DMS 273 treated with DMSO at 0.1 percent for 48 hours (cell line): ENCODE results near the gene LSM5.

ENCODE experiments used
- DNase-seq: peaks from one replicate; lab custom pipeline; 2025; lab: John Stamatoyannopoulos, UW

Gene LSM5

DNA sequence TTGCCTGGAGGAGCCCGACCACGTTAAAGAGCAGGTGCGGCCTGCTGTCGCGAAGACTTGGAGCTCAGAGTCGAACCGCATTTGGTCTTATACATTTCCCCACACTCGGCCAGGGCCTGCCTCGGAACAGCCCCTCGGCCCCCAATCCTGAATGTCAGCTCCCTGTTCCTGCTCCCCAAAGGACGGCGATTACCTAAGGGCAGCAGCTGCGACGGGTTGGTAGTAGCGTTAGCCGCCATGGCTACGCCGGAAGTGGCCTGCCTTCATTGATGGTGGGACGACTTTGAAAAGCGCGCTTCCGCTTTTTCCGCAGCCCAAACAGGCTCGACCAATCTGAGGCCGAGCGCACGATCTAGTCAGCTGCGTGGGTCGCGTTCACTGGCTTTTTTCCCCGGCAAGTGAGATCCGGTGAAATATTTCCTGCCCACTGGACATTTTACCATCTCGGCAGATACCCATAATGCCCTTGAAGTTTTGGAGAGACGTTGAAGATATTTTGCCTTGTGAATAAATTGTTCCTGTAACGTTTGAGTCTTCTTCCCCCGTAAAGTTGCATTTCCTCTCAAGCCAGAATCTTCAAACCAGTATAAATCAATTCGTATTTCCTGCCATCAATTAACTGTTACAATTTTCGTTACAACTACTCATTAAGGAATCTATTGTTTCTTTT lies at the start of gene LSM5:
Gene LSM5 (minus strand): TSS at position 254 of the 670 bp plus-strand sequence. CDS start 15 bp downstream, at position 239.
- DNase-seq: peak; percentile 92

DNA sequence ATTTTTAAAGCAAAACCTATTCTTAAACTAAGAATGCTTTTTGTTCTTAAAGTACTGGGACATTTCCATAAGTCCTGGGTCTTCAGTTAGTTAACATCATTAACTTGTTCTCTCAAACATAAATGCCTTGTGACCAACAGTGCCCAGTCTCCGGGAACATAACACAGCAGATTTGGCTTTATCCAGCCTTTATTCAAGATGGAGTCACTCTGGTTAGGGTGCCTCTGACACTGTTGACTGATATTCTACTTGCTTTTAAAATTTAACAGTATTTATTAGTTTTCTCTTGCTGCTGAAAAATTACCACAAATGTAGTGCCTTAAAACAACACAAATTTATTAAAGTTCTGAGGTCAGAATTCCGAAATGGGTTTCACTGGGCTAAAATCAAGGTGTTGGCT lies 49.2 kb upstream of the LSM5 start:
- no peak for DNase-seq

DNA sequence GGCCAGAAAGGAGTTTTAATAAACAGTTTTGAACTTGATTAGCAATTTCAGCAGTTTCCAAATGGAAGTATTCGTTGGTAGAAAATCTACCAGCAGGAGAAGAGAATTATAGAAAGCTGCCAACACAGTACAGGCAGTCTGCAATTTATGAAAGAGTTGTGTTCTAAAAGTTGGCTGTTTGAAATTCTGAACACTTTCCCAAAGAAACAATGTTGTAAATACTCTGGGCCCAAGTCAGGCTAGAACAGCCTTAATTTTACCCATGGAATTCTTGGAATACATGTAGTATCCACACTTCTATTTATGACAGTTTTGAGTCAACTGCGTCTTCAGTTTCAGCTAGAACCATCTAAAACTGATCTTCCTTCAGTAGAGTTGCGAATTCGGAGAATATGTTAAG lies 47.6 kb upstream of the LSM5 start:
- no peak for DNase-seq

DNA sequence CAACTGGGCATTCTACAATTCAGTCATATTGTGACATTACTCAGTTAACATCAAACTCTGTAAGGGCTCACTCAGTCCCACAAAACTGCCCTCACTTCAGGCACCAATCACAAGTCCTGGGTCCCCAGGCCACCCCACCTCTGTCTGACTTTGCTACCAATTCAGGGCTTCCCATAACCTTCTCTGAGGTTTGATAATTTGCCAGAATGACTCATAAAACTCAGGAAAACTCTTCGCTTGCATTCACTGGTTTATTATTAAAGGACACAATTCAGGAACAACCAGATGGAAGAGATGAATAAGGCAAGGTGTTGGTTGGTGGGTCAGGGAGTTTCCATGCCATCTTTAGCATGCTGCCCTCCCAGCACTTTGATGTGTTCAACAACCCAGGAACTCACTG lies 46.4 kb upstream of the LSM5 start:
- no peak for DNase-seq

DNA sequence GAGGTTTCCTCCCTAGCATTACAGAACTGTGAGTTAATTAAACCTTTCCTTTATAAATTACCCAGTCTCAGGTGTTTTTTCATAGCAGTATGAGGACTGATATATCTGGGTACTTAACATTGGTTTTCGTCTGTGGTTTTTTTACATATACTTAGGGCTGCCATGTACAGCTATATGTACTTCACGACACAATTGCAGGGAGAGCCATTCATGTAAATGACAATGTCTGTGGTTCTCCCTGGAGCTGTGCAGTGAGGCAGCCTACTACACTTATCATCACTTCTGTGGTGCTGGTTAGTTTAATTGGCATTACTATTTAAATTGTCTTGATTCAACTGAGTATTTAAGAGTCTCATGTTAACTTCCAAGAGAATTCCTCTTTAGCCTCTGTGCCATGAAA lies 45.8 kb upstream of the LSM5 start:
- no peak for DNase-seq

DNA sequence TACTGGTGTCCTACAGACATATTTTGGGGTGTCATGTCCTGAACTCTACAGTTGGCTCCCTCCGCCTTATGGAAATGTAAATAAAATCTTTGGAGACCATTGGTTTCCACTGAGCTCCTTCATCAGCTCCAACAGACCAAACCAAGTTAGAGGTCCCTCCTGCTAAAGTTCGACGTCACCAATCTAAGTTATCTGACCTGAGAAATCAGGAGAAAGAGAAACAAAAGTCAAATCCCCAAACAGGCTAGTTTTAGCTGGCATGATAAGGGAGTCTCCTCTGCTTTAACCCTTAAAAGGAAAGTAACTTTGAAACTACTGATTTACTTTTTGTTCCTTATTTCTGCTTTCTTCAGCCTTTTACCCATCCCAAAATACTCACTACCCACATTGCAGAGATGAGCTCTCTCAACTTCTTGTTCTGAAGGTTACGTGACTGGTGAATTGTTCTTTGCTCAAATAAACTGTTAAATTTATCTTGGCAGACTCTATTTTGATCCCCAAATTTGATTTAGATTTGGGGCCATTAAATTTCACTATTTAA lies 45.1 kb upstream of the LSM5 start:
- no peak for DNase-seq

DNA sequence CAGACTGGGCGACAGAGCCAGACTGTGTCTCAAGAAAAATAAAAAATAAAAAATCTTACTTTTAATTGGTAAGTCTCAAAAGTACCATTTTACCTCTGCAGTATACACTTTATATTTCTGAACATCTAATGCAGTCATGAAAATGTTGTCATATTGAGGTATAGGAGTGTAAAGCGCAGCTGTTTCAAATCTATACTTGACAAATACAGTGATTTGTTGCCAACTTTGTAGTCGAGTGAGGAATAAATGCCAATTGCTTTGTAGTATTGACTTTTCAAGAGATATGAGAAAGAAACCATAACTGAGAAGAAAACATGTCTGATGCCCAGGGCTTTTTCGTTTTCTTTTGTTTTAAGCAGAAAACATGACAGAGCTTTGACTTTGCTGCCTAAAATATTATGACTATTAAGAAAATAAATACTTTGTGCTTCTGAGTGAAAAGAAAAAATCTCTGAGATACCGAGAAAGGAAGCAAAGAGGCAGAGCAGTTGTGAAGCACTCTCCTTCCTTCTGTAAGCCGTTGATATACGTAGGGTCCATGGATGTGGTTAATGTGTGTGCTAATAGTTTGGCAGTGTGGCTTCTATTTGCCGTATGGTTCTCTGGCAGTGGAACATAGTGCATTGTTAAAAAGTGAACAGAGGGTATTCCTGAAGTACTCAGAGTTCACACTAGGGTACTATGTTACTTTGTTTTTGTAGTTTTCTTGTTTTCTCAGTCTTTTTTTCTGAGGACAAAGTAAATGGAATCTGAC lies 43.3 kb upstream of the LSM5 start:
- no peak for DNase-seq

DNA sequence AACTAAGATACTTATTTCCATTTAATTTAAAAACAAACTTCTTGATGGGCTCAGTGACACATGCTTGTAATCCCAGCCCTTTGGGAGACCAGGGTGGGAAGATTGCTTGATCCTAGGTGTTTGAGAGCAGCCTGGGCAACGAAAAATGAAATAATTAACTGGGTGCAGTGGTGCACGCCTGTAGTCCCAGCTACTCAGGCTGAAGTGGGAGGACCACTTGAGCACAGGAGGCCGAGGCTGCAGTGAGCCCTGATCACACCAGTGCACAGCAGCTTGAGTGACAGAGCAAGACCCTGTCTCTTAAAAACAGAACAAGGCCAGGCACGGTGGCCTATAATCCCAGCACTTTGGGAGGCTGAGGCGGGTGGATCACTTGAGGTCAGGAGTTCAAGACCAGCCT lies 42.5 kb upstream of the LSM5 start:
- DNase-seq: no peak

DNA sequence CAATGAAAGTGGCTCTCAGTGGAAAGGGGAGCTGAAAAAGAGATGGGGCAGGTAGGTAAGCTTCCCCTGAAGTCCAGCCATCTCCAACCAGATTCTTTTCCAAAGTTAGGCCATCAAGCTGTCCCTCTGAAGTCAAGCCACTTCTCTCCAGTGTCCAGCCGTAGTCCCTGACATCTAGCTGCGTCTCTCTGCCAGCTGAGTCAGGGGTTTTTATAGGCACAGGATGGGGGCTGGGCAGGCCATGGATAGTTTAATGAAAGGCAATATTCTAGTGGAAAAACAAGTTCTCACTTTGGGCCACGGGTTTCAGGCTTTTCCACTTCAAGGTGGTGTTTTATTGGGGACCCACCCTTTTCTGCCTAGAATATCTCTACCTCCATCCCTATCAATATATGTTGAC lies 41.9 kb upstream of the LSM5 start:
- DNase-seq: no peak

DNA sequence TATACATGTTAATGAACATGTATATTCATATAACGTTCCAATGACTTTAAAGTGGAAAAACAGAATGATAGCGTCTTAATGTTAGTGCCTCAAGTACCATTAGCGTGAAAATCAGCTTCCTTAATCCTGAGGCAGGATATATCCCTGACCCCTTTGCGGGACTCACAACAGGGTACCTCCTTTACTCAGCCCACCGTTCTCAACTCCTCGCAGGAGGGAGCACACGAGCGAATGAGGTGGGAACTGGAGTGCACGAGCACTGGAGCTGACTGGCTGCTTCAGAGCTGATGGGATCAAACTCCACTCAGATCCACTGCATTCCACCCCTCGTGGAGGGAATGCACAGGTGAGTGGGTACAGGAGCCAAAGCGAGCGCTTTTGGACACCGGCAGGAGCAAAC lies 41.2 kb upstream of the LSM5 start:
- DNase-seq: no peak

DNA sequence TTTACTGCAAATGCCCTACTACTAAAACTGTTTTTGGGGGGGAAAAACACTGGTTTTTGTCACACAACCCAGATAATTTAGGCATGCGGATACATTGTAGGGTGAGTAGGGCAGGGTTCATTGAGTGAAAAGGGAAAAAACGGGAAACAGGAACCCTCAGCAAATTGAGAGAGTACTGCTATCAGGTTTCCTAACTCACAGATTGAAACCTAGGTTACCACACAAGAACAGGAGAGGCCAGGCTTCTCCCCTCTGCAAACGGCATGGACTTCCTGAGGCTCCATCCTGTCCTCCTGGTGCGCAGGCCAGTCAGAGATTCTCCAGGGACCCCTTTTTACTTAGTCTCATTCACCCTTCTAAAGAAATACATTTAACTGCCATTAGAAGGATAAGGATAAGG lies 35.7 kb upstream of the LSM5 start:
- no peak for DNase-seq

DNA sequence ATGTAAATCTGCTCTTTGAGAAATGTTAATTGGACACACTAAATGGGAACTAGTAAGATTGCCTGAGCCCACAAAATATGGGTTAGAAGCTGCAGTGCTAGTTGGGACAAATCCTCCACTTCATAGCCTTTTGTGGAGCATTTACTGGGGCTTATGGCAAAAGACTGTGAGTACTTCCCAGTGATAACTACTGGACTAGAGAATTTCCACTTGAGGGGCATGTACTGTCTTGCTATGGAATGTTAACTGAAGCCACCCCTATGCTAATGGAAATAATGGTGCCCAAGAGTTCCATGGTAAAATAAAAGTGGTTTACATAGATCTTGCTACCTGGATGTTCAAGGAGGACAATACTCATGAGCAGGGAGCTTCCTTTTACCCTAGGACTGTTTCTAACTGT lies 34.5 kb upstream of the LSM5 start:
- DNase-seq: no peak

DNA sequence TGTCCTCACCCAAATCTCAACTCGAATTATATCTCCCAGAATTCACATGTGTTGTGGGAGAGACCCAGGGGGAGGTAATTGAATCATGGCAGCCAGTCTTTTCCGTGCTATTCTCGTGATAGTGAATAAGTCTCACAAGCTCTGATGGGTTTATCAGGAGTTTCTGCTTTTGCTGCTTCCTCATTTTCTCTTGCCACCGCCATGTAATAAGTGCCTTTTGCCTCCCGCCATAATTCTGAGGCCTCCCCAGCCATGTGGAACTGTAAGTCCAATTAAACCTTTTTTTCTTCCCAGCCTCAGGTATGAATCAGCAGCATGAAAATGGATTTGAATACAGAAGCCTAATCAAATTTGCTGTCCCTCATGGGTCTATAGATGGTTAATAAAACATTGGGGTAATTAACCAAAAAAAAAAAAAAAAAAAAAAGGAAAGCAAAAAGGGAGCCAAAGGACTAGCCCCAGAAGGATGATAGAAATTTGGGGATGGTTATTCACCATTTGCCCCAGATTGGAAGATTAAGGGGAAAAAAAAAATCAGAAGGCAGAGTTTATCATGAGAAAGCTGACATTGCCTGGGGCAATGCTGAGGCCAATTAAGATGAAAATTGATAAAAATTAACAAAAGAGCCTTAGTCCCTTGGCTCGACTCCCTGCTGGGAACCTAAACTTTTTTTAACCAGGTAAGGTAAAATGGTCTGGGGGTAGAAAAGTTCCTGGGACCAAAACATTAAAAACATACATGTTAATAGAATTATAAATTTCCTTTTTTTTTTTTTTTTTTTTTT lies 32.8 kb upstream of the LSM5 start:
- no peak for DNase-seq

DNA sequence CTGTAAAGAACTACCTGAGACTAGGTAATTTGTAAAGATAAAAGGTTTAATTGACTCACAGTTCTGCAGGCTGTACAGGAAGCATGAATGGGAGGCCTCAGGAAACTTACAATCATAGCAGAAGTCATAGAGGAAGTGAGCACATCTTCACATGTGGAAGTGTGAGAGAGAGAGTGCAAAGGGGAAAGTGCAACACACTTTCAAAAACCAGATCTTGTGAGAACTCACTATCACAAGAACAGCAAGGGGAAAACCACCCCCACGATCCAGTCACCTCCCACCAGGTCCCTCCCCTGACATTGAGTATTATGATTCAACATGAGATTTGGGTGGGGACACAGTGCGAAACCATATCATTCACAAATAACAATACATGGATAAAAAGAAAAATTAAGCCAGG lies 29.6 kb upstream of the LSM5 start:
- DNase-seq: no peak

DNA sequence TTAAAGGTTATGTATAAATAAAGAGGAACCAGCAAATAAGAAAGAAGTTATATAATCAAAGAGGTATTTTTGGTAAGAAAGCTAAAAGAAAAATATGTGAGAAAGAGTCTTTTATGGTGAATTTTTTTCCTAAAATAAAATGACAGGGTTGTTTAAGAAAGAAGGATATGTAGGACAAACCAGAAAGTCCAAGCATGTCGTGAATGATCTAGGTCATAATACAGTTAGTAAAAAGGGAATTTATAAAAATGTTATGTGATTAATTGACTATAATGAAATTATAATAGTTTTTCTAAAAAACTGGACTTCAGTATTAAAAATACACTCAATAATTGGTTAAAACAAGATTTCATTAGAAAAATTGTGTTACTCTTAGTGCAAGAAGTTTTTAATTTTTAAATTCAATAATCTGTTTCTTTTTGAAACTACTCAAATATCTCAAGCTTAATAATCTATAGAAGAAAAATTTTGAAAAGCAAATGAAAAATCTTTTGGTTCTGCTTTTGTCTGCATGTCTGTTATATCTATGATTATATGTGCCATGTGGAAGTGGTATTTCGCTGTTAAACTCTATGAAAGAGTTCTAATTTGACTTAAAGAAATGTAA lies 28.5 kb upstream of the LSM5 start:
- DNase-seq: peak; percentile 40

DNA sequence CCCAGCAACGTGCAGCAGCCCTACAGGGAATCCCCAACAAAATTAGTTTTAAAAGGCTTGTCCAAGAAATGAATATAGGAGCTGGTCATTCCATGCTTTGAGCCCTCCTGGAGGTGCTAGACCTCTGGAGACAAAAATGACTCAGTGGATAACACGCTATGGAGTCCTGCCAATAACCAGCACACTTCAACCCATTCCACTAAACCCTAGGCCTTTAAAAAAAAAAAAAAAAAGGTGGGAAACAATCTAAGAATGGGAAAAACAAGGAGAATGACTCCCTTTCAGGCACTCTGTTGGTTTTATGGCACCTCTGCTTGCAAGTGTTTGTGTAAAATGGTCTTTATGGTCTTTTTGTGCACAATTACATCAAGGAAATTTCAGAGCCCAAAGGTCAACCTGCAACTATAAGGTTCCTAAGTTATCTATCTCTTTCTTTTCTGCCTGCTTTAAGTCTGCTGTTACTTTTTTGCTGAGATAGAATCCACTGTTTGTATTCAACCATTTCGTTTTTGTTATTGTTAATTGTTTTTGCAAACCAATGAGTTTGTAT lies 26.4 kb upstream of the LSM5 start:
- no peak for DNase-seq

DNA sequence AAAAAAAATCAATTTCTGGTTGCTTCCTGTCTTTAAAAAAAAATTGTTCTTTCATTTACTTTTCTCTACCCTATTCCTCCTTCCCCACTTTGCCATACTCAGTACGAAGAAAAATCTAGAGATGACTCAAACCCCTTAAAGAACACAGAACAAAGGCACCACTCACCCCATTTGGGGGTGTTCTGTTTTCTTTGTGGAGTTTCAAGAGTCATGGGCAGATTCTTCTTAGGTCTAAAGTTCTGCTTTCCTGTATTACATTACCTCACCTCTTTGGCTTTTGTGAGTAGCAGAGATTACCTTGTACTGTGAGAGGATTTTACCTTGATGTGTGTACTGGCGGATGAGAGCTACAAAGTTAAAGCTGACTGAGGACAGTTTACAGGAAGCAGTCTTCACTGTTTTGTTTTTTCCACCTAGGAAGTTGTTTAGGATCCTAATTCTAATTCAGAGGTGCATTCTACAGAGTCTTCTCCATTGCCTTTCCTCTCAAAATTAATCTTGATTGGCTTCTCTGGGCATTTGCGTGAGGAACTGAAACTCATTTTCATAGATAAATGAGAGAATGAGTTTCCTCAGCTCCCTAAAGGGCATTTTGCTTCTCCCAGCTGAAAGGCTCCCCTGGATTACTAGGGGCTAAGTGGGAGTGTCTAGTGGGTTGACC lies 25.8 kb upstream of the LSM5 start:
- no peak for DNase-seq

DNA sequence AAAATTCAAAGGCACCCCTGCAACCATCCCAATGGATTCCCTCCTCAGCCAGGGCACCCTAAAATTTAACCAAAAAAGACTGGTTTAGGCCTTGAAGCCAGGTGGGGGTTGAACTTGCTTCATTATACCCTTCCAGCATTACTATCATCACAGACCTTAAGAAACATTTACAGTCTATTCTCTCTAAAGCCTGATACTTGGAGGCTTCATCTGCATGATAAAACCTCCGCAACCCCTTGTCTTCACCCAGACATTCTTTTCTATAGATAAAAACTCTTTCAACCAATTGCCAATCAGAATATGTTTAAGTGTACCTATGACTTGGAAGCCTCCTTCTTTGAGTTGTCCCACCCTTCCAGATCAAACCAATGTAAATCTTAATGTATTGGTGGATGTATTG lies 23.0 kb upstream of the LSM5 start:
- no peak for DNase-seq

DNA sequence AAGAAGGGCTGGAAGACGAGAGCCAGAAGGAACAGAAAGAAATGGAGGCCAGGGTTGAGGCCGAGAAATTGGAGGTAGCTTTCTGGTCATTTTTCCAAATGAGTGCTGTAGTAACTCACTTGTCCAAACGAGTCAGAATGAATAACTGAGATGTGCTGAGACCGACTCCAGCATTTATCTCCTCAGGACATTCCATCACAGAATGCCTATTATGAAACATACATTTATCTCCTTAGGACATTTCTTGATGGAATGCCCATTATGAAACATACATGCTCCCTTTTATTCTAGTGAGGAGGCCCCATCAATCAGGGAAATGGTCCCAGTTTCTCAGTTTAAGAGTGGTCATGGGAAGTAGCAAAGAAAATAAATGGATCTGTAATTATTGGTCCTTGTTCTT lies 21.6 kb upstream of the LSM5 start:
- DNase-seq: no peak

DNA sequence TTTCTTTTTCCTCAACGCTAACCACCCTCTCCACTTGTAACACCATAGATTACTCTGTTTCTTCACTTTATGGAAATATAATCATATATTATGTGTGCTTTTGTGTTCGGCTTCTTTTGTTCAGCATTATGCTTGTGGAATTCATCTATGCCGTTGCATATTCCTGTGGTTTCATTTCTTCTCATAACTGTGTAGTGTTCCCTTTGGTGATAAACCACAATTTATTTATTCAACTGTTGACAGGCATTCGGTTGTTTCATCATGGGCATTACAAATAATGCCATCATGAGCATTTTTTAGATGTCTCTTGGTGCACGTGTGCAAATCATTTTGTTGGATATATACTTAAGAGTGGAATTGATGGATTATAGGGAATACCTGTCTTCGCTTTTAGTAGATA lies 17.2 kb upstream of the LSM5 start:
- no peak for DNase-seq

DNA sequence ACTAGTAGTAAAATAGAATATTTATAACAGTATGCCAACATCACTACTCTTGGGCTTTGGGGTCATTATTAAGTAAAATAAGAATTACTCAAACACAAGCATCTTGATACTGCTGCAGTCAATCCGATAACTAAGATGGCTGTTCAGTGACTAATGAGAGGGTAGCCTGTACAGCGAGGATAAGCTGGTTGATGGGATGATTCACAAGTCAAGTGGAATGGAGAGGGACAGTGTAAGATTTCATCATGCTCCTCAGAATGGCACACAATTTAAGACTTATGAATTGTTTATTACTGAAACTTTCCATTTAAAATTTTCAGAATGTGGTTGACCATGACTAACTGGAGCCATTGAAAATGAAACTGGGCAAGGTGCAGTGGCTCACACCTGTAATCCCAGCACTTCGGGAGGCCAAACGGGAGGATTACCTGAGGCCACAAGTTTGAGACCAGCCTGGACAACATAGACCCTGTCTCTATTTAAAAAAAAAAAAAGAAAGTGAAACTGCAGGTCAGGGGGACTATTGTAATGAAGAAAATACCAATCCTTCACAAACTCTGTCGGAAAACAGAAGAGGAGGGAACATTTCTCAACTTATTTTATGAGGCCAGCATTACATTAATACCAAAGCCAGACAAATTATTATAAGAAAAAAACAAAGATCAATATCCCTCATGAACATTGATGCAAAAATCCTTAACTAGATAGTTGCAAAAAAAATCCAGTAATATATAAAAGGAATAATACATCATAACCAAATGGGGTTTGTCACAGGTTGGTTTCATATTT lies 16.3 kb upstream of the LSM5 start:
- no peak for DNase-seq
